A673 (cell line): ENCODE results near the gene TJP1. TPM values are rescaled to one million over a fixed set of nuclear protein-coding genes. Genes with fewer than 3 reads are reported as not detected.

Experiments used
- BruUV-seq: library from RNA; stranded (reverse); fragments of 400-500 nt; replicated peaks from 2 replicates; lab custom pipeline; 2021; lab: Mats Ljungman, UMichigan
- CTCF ChIA-PET: fragments of 300-600 bp; sonication (Branson Sonifier 250); formaldehyde crosslinking; loops from one replicate; lab custom pipeline; 2022; ENCODE audit warnings: antibody characterized with exemption; lab: Charles Lee
- POLR2A ChIA-PET: fragments of 300-600 bp; sonication (Branson Sonifier 250); formaldehyde crosslinking; loops from one replicate; lab custom pipeline; 2022; ENCODE audit warnings: antibody characterized with exemption; ENCODE audit not compliant: low non-redundant PET; lab: Charles Lee
- DNase-seq: peaks from one replicate; pipeline ENCODE4 v3.0.0-alpha.2; 2015; ENCODE audit warnings: low spot score
- H3K27ac ChIP-seq: fragments of 200-600 bp; sonication (generic); 2 replicates; pipeline ENCODE4 v1.5.1; 2016; ENCODE audit warnings: mixed run types, low read depth, mild to moderate bottlenecking, mixed read lengths, antibody characterized with exemption, low read length; ENCODE audit not compliant: poor library complexity, severe bottlenecking
- H3K27me3 ChIP-seq: fragments of 200-600 bp; sonication (generic); replicated peaks from 2 replicates; pipeline ENCODE4 v1.6.1; 2017; ENCODE audit warnings: mixed run types, low read depth, mild to moderate bottlenecking, mixed read lengths, antibody characterized with exemption, low read length; ENCODE audit not compliant: insufficient read depth, poor library complexity
- H3K36me3 ChIP-seq: fragments of 200-600 bp; sonication (generic); 2 replicates; pipeline ENCODE4 v1.6.1; 2016; ENCODE audit warnings: mixed run types, mild to moderate bottlenecking, mixed read lengths, antibody characterized with exemption, low read length; ENCODE audit not compliant: insufficient read depth, poor library complexity, severe bottlenecking
- H3K4me1 ChIP-seq: fragments of 200-600 bp; sonication (generic); 2 replicates; pipeline ENCODE4 v1.6.1; 2017; ENCODE audit warnings: mixed run types, mild to moderate bottlenecking, mixed read lengths, antibody characterized with exemption, low read length; ENCODE audit not compliant: insufficient read depth, poor library complexity, severe bottlenecking
- H3K4me3 ChIP-seq: fragments of 200-600 bp; sonication (generic); 2 replicates; pipeline ENCODE4 v1.5.1; 2016; ENCODE audit warnings: low read depth, mixed run types, mild to moderate bottlenecking, mixed read lengths, low read length; ENCODE audit not compliant: poor library complexity, severe bottlenecking
- H3K9me3 ChIP-seq: fragments of 200-600 bp; sonication (generic); 2 replicates; pipeline ENCODE4 v1.6.1; 2016; ENCODE audit warnings: mixed run types, low read depth, mild to moderate bottlenecking, mixed read lengths, antibody characterized with exemption, low read length; ENCODE audit not compliant: poor library complexity, severe bottlenecking
- CTCF ChIP-seq: fragments of 300-800, 200-600 bp; sonication (generic); conservative IDR thresholded peaks from 2 replicates; pipeline ENCODE4 v1.5.1; 2017; ENCODE audit warnings: low read depth, mild to moderate bottlenecking, antibody characterized with exemption, low read length, moderate library complexity, mixed read lengths
- EZH2 ChIP-seq: fragments of 200-600 bp; sonication (generic); IDR thresholded peaks from 2 replicates; pipeline ENCODE4 v1.6.1; 2017; ENCODE audit warnings: borderline replicate concordance, low read depth, mild to moderate bottlenecking, mixed read lengths, antibody characterized with exemption, low read length; ENCODE audit not compliant: poor library complexity, severe bottlenecking
- intact Hi-C: fragments of 100-400 bp; cut with micrococcal nuclease; formaldehyde crosslinking; loops from one replicate; pipeline ENCODE4 v1.10.0; 2022; ENCODE audit not compliant: unreplicated experiment
- total RNA-seq: library from RNA; stranded (reverse); gene quantifications from 2 replicates; pipeline ENCODE4 v1.2.3, GENCODE V29; 2021

Gene TJP1
- total RNA-seq, 1 experiment from 2014 or later = 34.7 TPM

GRCh38 chr15:29867241-29868000 is 45.2 kb upstream of the TJP1 start:
- BruUV-seq = no TSS peak
- POLR2A ChIA-PET = no interaction called here
- CTCF ChIA-PET = no interaction called here

DNA sequence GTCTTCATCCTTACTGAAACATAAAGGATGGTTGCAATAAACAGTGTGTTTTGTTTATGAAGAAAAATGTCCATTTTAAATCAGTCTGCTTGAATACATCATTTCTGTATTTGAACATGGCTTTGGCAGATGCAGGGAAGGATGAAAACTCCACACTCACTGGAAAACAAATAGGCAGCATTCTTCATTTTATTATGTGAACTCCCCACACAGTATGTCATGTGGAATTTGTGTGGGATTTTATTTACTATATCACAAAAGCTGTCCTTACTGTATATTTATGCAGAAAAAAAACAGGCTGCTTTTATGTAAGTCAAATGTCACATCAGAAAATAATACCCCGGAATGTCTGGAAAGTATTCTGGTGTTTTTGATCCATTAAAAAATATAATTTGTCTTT is 44.1 kb upstream of the TJP1 start:
- no peaks in the 10 kb centered on the region for H3K9me3 ChIP-seq
- H3K4me3 ChIP-seq = no peak overlapping the region
- no peaks in the 10 kb centered on the region for H3K4me1 ChIP-seq
- no peak overlapping the region for H3K27ac ChIP-seq
- TF ChIP-seq EZH2 (no peak), CTCF (no peak)
- H3K36me3 ChIP-seq = no peaks in the 10 kb centered on the region
- no peaks in the 10 kb centered on the region for H3K27me3 ChIP-seq
- ChIA-PET CTCF (no interaction called here), POLR2A (no interaction called here)
- no peak for DNase-seq
- BruUV-seq = no TSS peak
- intact Hi-C loops = no loop called here

More at GRCh38 chr15:29867241-29868000, 45.2 kb upstream of the TJP1 start:
- DNase-seq = no peak
- Histone ChIP-seq H3K36me3 (no peaks in the 10 kb centered on the region), H3K4me3 (no peak overlapping the region), H3K27me3 (no peaks in the 10 kb centered on the region), H3K27ac (no peak overlapping the region), H3K9me3 (no peaks in the 10 kb centered on the region), H3K4me1 (no peaks in the 10 kb centered on the region)
- TF ChIP-seq EZH2 (no peak), CTCF (no peak)
- intact Hi-C loops = no loop called here

DNA sequence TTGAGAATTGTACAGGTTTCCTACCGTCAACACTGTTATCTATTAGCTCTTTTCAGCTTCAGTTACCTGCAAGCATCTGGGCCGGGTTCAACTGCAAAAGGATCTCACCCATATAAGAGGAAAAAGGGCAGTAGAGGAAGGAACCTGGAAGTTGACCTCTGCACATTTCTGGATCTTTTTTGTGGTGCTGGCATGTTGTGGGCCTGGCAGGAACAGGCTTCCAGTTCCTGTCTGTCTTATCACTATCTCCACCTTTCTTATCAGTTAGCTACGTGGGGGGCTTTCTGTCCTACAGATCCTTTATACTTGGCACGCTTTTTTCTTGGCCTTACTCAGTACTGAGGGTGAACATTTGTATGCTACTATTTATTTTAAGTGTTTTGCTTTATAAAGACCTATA is 42.2 kb upstream of the TJP1 start:
- DNase-seq = no peak
- no peaks in the 10 kb centered on the region for H3K9me3 ChIP-seq
- no peaks in the 10 kb centered on the region for H3K4me1 ChIP-seq
- H3K27ac ChIP-seq = no peak overlapping the region
- H3K4me3 ChIP-seq = no peak overlapping the region
- no TSS peak for BruUV-seq
- no peaks in the 10 kb centered on the region for H3K36me3 ChIP-seq
- TF ChIP-seq EZH2 (no peak), CTCF (no peak)
- CTCF ChIA-PET = no interaction called here
- H3K27me3 ChIP-seq = no peaks in the 10 kb centered on the region
- intact Hi-C loops = no loop called here
- POLR2A ChIA-PET = no interaction called here
